GM12878 (cell line): ENCODE measurements around the gene MARK4.
"Not testable (repeated sequence)": the region's sequence is repeated elsewhere in the genome, so short reads cannot be mapped to it uniquely, and the experiment has no call there.

Experiments used
- EP300 ChIP-seq, 2 experiments: fragments of 150-350 bp in 1 of 2; IDR thresholded peaks; 2 replicates each; pipeline ENCODE4 v1.6.1; 2011 to 2012; ENCODE audit warnings: low read depth in 2 of 2, low read length in 2 of 2, borderline replicate concordance in 1 of 2, improper control_type of control experiment in 1 of 2, inconsistent platforms in 1 of 2; ENCODE audit not compliant: control insufficient read depth in 1 of 2
- FOXM1 ChIP-seq: IDR thresholded peaks from 2 replicates; pipeline ENCODE4 v1.6.1; 2012; ENCODE audit warnings: low read depth, mild to moderate bottlenecking, inconsistent platforms, low read length, moderate library complexity
- HDAC2 ChIP-seq: fragments of 200-600 bp; sonication (generic); IDR thresholded peaks from 2 replicates; pipeline ENCODE4 v1.6.1; 2017
- NFYB ChIP-seq: IDR thresholded peaks from 2 replicates; pipeline ENCODE4 v1.6.1; 2011; ENCODE audit warnings: low read depth, mild to moderate bottlenecking, low read length, improper control_type of control experiment, moderate library complexity; ENCODE audit not compliant: insufficient read depth
- POLR2A ChIP-seq: IDR thresholded peaks from 2 replicates; pipeline ENCODE4 v1.6.1; 2011; ENCODE audit warnings: low read depth, mild to moderate bottlenecking, low read length
- SUZ12 ChIP-seq: fragments of 200-600 bp; sonication (generic); IDR thresholded peaks from one replicate; pipeline ENCODE4 v1.6.1; 2018; ENCODE audit warnings: antibody characterized with exemption, mild to moderate bottlenecking; ENCODE audit not compliant: unreplicated experiment
- ZNF274 ChIP-seq: IDR thresholded peaks from one replicate; pipeline ENCODE4 v1.8.0; 2011; ENCODE audit not compliant: insufficient read length, insufficient read depth
- TF ChIP-seq, protein P1 (sequence below), 3 experiments: IDR thresholded peaks in 2 of 3; conservative IDR thresholded peaks in 1 of 3; 2 replicates each; pipeline ENCODE4 v1.5.1; 2011; ENCODE audit warnings: low read depth in 3 of 3, low read length in 3 of 3, mild to moderate bottlenecking in 3 of 3, control low read depth in 2 of 3, moderate library complexity in 2 of 3, inconsistent platforms in 1 of 3, mixed read lengths in 1 of 3; ENCODE audit not compliant: control insufficient read depth in 2 of 3, insufficient read depth in 1 of 3; ENCODE audit errors: extremely low read depth in 1 of 3

DNA sequence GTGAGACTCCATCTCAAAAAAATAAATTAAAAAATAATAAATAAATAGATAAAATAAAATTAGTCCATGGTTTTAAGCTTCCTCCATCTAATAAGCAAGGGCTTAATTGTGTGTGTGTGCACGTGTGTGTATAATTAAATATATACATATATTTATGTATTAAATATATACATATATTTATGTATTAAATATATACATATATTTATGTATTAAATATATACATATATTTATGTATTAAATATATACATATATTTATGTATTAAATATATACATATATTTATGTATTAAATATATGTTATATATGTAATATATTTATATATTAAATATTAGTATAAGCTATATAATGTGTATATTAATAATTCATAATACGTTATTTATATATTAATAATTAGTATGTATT, 22.0 kb upstream of the MARK4 start:
- TF ChIP-seq POLR2A; EP300 (IDR thresholded peaks at IDR 0.05; ENCODE audit: borderline replicate concordance in 1 of 2, control insufficient read depth in 1 of 2, low read depth in 2 of 2, low read length in 2 of 2); ZNF274; FOXM1; NFYB; HDAC2; SUZ12: not testable (repeated sequence)
- TF ChIP-seq, protein P1, sequence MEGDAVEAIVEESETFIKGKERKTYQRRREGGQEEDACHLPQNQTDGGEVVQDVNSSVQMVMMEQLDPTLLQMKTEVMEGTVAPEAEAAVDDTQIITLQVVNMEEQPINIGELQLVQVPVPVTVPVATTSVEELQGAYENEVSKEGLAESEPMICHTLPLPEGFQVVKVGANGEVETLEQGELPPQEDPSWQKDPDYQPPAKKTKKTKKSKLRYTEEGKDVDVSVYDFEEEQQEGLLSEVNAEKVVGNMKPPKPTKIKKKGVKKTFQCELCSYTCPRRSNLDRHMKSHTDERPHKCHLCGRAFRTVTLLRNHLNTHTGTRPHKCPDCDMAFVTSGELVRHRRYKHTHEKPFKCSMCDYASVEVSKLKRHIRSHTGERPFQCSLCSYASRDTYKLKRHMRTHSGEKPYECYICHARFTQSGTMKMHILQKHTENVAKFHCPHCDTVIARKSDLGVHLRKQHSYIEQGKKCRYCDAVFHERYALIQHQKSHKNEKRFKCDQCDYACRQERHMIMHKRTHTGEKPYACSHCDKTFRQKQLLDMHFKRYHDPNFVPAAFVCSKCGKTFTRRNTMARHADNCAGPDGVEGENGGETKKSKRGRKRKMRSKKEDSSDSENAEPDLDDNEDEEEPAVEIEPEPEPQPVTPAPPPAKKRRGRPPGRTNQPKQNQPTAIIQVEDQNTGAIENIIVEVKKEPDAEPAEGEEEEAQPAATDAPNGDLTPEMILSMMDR (IDR thresholded peaks at IDR 0.05 in 2 of 3, conservative IDR thresholded peaks at IDR 0.05 in 1 of 3; ENCODE audit: control insufficient read depth in 2 of 3, extremely low read depth in 1 of 3, insufficient read depth in 1 of 3, low read depth in 3 of 3, low read length in 3 of 3), result not testable (repeated sequence)
